22Rv1 (cell line): ENCODE measurements around the gene CDC42BPG.

Experiments used
- CTCF ChIP-seq: fragments of 450-650 bp; IDR thresholded peaks from 2 replicates; pipeline ENCODE4 v1.5.1; 2017; ENCODE audit warnings: mild to moderate bottlenecking
- ZFX ChIP-seq: fragments of 450-650 bp; IDR thresholded peaks from 2 replicates; pipeline ENCODE4 v1.6.1; 2017; ENCODE audit warnings: antibody characterized with exemption, borderline replicate concordance

GRCh38 chr11:64876229-64876750 lies 31.8 kb upstream of the CDC42BPG start:
- TF ChIP-seq CTCF = no peak
- no peak for TF ChIP-seq ZFX
